GM21526 (cell line): ENCODE results near the gene SPATA13.

Experiments used
- ATAC-seq: cut with Tn5 transposase; IDR thresholded peaks from one replicate; pipeline ENCODE4 v1.9.1; 2021; ENCODE audit warnings: moderate library complexity; ENCODE audit not compliant: unreplicated experiment, low FRiP score

The SPATA13 gene

DNA sequence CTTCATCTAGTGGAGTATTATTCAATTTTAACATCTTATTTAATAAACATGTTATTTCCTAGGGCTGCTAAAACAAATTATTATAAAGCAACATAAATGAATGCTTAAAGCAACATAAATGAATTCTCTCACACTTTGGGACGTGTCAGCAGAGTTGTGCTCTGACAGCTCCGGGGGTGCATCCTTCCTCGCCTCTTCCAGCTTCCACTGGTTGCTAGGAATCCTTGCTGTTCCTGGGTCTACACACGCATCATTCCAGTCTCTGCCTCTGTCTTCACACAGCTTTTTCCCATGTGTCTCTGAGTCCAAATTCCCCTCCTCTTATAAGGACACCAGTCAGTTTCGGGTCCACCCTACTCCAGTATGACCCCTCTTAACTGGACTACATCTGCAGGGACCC, 21.6 kb upstream of the SPATA13 start:
- no peak for ATAC-seq

- ATAC-seq, result no peak
Observed at GRCh38 chr13:24141333-24141910, 19.1 kb upstream of the SPATA13 start.

DNA sequence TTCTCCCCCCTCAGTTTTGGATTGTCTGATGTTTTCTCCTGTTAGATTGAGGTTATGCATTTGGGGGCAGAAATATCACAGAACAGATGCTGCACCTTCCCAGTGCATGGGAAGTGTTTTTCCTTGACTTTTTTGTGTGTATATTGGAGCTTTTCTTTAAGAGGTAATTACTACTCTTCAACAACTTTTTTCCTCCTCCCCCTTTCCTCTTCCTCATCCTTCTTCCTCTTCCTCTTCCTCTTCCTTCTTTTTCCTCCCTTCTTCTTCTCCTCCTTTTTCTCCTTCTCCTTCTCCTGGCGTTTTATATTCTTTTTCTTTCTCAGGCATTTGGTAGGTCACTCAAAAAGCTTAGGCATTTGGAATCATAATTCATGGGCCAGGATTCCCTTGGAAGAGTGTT, 18.1 kb upstream of the SPATA13 start:
- ATAC-seq, result no peak

- no peak for ATAC-seq
Observed at GRCh38 chr13:24142886-24143285, 17.6 kb upstream of the SPATA13 start.

GRCh38 chr13:24145240-24145639, 15.3 kb upstream of the SPATA13 start:
- no peak for ATAC-seq

DNA sequence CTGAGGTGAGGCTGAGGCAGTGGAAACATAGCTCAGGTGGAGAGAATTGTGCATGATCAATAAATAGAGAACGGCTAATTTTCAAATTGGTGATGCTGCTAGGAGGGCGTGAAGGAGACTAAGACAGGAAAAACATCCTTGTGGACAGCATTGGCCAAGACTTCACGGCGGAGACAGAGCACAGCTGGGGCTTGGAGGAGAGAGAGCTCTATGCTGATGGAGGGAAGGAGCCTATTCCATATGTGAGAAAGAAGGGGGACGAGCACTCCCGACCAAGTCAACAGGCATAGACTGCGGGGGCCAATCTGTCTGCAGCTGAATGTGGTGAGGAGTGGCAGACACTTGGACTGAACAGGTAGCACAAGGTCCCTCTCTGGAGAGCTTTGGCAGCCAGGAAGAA, 14.8 kb upstream of the SPATA13 start:
- ATAC-seq, result no peak

DNA sequence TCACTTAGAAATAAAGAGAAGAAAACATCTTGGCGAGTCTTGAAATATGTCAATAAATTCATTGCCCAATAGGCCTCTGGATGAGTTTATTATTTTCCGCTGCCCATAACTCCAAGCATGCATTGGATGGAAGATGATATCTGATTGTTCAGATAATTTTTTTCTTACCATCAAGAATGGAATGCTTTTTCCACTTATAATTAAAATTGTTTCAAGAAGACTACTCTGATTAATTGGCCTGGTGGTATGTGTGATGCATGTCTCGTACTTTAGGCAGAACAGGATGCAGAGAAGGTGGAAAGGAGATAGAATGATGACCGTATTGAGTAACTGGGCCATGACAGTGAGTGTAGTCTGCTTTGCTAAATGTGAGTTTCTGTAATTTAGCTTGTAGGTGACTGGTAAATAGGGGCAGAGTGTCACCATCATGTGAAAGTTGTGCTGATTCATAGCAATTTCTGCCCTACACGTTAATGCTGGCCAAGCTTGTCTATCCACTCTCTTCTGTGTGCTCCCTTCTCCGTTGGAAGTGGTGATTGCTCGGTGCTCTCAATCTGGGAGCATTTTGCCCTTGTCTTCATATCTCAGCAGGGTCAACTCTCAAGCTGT, 13.5 kb upstream of the SPATA13 start:
- no peak for ATAC-seq

DNA sequence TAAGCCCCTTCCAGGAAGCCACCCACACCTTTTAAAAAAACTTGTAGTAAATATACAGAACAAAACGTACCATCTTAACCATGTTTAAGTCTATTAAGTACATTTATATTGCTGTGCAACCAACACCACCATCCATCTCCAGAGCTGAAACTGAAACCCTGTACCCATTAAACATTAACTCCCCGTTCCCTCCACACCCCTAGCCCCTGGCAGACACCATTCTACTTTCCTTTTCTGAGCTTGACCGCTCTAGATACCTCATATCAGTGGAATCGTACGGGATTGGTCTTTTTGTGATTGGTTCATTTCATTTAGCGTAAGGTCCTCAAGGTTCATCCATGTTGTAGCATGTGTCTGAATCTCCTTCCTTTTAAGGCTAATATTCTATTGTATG, 13.0 kb upstream of the SPATA13 start:
- no peak for ATAC-seq

DNA sequence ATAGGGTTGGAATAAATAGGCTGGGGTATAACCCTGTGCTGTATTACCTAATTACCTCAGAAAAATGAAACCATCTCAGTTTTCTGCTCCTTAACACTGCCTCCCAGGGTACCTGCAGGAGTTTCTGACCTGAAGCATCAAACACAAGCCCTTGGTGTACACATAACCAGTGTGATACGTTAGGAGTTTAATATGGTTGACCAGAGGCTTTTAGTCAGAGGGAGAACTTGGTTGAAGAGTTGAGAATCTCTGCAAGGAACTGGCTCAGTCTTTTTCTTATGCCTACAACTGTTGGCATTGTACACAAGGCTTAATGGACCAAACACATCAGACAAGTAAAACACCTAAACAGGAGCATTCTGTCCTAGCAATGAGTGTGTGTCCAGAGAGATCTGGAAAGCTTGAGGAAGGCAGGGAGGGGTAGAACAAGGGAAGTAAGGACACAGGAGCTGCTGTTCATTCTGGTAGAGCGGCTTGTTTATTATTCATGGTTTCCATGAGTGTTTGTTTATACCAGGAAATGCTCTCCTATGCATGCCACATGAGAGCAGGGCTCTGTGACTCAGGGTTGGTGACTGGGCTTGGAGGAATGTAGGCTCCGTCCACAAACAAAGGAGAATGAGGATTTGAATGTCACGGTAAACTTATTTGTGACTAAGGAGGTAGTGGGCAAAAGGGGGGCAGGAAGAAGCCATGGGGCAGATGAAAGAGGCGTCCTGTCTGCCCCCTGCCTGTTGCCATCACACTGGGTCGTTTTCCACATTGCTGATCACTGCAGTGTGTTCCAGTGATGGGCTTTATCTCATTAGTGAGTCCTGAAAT, 11.9 kb upstream of the SPATA13 start:
- ATAC-seq, result no peak

DNA sequence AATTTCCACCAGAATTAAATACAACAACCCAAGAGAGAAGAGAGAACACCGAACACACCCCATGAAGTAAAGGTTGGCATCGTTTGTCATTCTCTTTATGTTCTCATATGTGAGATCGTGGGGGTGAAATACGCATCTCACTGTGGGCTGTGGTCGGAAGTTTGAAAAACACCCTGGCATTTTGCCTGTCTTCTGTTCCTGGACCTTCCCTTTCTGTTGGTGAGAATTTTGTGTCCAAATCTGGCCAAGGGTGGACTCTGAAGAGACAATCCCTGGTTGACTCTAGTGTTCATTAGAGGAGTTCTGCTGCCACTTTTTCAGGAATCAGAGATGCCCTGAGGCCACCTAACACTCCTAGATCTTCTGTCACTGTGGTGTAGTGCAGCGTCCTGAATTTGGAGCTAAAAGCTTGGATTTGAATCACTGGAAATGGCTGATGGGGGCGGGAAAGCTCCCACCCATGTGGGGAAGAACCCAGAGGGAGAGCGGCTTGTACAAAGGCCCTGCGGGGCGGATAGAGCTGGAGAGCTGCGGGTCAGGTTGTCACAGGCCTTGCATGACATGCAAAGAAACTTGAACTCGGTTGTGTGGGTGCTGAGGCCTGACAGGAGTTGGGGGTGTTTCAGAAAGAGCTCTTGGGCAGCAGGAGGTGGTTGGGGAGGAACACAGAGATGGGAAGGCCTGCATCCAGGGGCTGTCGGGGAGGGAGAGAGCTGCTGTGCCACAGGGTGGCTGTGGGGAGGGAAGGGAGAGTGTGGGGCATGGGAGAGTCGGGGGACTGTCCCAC, 11.1 kb upstream of the SPATA13 start:
- ATAC-seq, result no peak

- no peak for ATAC-seq
Observed at GRCh38 chr13:24150572-24150971, 9.9 kb upstream of the SPATA13 start.

DNA sequence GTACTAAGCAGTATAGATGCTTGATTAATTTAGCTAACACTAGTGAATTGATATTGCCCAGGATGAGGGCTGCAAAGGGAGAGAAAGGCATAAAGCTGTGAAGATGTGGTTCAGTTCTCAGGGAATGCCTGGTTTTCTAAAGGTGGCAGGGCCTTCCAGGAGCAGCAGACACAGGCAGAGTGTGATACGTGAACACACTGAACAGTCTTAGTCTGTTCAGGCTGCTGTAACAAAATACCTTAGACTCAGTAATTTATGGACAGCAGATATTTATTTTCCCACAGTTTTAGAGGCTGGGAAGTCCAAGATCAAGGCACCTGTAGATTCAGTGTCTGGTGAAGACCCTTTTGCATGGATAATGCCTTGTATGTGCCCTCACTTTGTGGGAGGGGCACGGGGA, 8.7 kb upstream of the SPATA13 start:
- ATAC-seq, result no peak

DNA sequence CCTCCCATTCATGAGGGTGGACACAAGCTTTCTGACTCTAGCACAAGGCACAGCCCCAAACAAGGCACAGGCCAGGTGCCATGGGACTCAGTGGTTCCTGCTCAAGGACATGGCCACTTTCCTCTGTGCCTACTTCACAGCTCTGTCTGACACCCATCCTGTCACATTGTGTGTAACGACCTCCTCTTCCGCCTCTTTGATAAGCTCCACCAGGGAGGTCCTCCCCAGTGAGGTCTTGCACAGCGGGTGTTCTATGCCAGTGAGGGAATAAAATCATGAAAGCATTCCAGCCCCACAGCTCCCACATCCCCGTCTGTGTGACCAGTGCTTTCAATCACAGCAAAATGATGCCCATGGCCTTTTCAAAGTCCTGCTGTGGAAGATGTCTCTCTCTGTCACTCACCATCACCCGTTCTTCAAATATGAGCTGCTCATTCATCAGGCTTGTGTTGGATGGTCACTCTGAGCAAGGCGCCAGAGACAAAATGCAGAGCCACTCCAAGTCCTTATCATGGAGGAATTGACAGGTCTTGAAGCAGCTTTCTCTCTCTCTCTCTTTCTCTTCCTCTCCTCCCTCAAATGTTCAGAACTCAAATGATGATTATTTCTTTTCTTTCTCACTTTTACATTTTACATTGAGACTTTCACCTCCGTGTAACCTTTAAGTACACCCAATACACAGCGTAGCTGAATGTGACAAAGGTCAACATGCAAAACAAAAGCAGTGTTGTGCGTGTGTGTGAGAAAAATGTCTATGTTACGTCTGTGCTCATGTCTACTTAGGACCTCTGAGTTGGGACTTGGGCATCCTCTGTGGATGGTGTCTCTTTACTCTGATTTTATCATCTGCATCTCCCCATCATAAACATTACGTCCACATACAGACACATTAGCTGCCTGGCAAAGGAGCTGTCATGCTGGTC, 8.0 kb upstream of the SPATA13 start:
- no peak for ATAC-seq

GRCh38 chr13:24153347-24153746, 7.2 kb upstream of the SPATA13 start:
- ATAC-seq, result no peak

GRCh38 chr13:24153979-24154701, 6.4 kb upstream of the SPATA13 start:
- no peak for ATAC-seq

- ATAC-seq, result no peak
Observed at GRCh38 chr13:24159357-24159756, 1.2 kb upstream of the SPATA13 start.

GRCh38 chr13:24161010-24161775, 673 bp downstream of the SPATA13 start:
- peak; percentile 44 for ATAC-seq

DNA sequence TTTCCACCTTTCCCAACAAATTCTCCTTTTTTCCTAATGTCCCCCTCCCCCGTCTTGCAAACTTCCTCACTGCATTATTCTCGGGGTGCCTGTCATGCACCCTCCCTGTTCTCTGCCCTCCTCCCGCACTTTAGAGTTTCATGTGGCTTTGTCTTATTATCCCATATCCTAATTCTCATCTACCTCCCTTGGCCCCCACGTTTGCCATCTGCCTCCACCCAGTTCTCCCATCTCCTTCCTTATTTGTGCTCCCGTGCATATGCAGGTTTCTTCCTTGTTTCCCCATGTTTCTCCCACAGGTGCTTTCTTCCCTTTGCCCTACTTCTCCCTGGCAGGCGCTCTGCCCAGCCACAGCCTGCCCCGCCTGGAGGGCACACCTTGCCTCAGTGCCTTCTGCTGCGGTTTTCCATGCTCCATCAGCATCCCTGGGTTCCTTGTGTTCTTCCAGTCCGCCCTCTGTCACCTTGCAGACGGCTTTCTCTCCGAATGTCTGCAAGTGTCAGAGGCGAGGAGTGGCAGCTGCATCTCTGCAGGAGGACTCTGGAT, 1.5 kb downstream of the SPATA13 start:
- ATAC-seq, result no peak
